PC-3 (cell line): Measurements from ENCODE around the gene KIF7. TPM values are rescaled to one million over a fixed set of nuclear protein-coding genes. Genes with fewer than 3 reads are reported as not detected.
"Not testable (repeated sequence)": the region's sequence is repeated elsewhere in the genome, so short reads cannot be mapped to it uniquely, and the experiment has no call there.

Experiments
- ATAC-seq: fragments of 200-7000 bp; cut with Tn5 transposase; 2 replicates; pipeline ENCODE4 v1.9.1; 2020; ENCODE audit warnings: mild to moderate bottlenecking, moderate library complexity
- BruUV-seq: library from RNA; stranded (reverse); fragments of 400-500 nt; replicated peaks from 2 replicates; lab custom pipeline; 2021; lab: Mats Ljungman, UMichigan
- CTCF ChIA-PET: fragments of 300-600 bp; sonication (Branson Sonifier 250); formaldehyde crosslinking; loops from one replicate; lab custom pipeline; 2022; ENCODE audit warnings: antibody characterized with exemption; lab: Charles Lee
- POLR2A ChIA-PET: fragments of 300-600 bp; sonication (Branson Sonifier 250); formaldehyde crosslinking; loops from one replicate; lab custom pipeline; 2022; ENCODE audit warnings: antibody characterized with exemption; ENCODE audit not compliant: unreplicated experiment; lab: Charles Lee
- DNase-seq: peaks from one replicate; pipeline ENCODE4 v3.0.0-alpha.2; 2015
- H2AFZ ChIP-seq: fragments of 300-600 bp; sonication (generic); 2 replicates; pipeline ENCODE4 v1.6.0; 2016; ENCODE audit warnings: antibody characterized with exemption, low read length
- H3F3A ChIP-seq: fragments of 300-600 bp; sonication (generic); one replicate; pipeline ENCODE4 v1.6.0; 2017; ENCODE audit warnings: antibody characterized with exemption, low read length, control low read depth, mild to moderate bottlenecking; ENCODE audit not compliant: unreplicated experiment
- H3K27ac ChIP-seq: fragments of 300-600 bp; sonication (generic); 2 replicates; pipeline ENCODE4 v1.5.1; 2016; ENCODE audit warnings: mild to moderate bottlenecking, low read length
- H3K27me3 ChIP-seq: fragments of 300-600 bp; sonication (generic); 2 replicates; pipeline ENCODE4 v1.6.1; 2016; ENCODE audit warnings: low read length, mixed read lengths
- H3K36me3 ChIP-seq: fragments of 300-600 bp; sonication (generic); 2 replicates; pipeline ENCODE4 v1.6.1; 2016; ENCODE audit warnings: low read depth, mixed run types, low read length, mixed read lengths
- H3K4me1 ChIP-seq: fragments of 300-600 bp; sonication (generic); 2 replicates; pipeline ENCODE4 v1.5.1; 2016; ENCODE audit warnings: low read length; ENCODE audit not compliant: insufficient read depth
- H3K4me2 ChIP-seq: fragments of 300-600 bp; sonication (generic); 2 replicates; pipeline ENCODE4 v1.6.0; 2016; ENCODE audit warnings: low read length
- H3K4me3 ChIP-seq: fragments of 300-600 bp; sonication (generic); 2 replicates; pipeline ENCODE4 v1.5.1; 2016; ENCODE audit warnings: mild to moderate bottlenecking, low read length, mixed read lengths
- H3K79me2 ChIP-seq: fragments of 300-600 bp; sonication (generic); 2 replicates; pipeline ENCODE4 v1.6.1; 2017; ENCODE audit warnings: low read length, mixed read lengths
- H3K9ac ChIP-seq: fragments of 300-600 bp; sonication (generic); 2 replicates; pipeline ENCODE4 v1.6.0; 2016; ENCODE audit warnings: mild to moderate bottlenecking, low read length
- H3K9me2 ChIP-seq: fragments of 300-600 bp; sonication (generic); replicated peaks from 2 replicates; pipeline ENCODE4 v1.6.1; 2016; ENCODE audit warnings: mixed run types, low read length, mixed read lengths
- H3K9me3 ChIP-seq: fragments of 300-600 bp; sonication (generic); 2 replicates; pipeline ENCODE4 v1.6.1; 2016; ENCODE audit warnings: low read length, mixed read lengths
- H4K20me1 ChIP-seq: fragments of 300-600 bp; sonication (generic); 2 replicates; pipeline ENCODE4 v1.6.1; 2016; ENCODE audit warnings: low read length, mixed read lengths
- CTCF ChIP-seq: fragments of 300-600 bp; sonication (generic); conservative IDR thresholded peaks from 2 replicates; pipeline ENCODE4 v1.5.1; 2017; ENCODE audit warnings: antibody characterized with exemption, low read depth, mild to moderate bottlenecking, low read length
- EZH2 ChIP-seq: fragments of 300-600 bp; sonication (generic); IDR thresholded peaks from one replicate; pipeline ENCODE4 v1.6.1; 2017; ENCODE audit warnings: antibody characterized with exemption, mild to moderate bottlenecking, low read length; ENCODE audit not compliant: unreplicated experiment
- EZH2phosphoT487 ChIP-seq: fragments of 300-600 bp; sonication (generic); IDR thresholded peaks from 2 replicates; pipeline ENCODE4 v1.6.1; 2018; ENCODE audit warnings: mild to moderate bottlenecking, antibody characterized with exemption, low read length, borderline replicate concordance
- intact Hi-C: fragments of 100-400 bp; cut with micrococcal nuclease; formaldehyde crosslinking; loops from 2 replicates; pipeline ENCODE4 v1.9.0; 2023
- total RNA-seq: library from RNA; depleted of rRNA; stranded (reverse); fragments of >200 nt; gene quantifications from 2 replicates; pipeline ENCODE4 v1.2.3, GENCODE V29; 2014

Gene KIF7
- total RNA-seq, 1 experiment from 2014 or later: 18.8 TPM

- no peak overlapping the region for H2AFZ ChIP-seq
- no peak overlapping the region for H3K9ac ChIP-seq
- no peaks in the 10 kb centered on the region for H3F3A ChIP-seq
- DNase-seq (peak; percentile 62), ATAC-seq (peak; percentile 79)
- H3K27ac ChIP-seq: peak overlapping the region; percentile 27
- no peaks in the 10 kb centered on the region for H3K9me2 ChIP-seq
- peaks cover 16% of the 10 kb centered on the region for H3K4me1 ChIP-seq
- ChIA-PET POLR2A (no interaction called here), CTCF (no interaction called here)
- no peaks in the 10 kb centered on the region for H3K27me3 ChIP-seq
- TF ChIP-seq CTCF: no peak
- no peak for TF ChIP-seq EZH2
- no peak for TF ChIP-seq EZH2phosphoT487
- H3K4me3 ChIP-seq: no peak overlapping the region
- peaks cover 64% of the 10 kb centered on the region for H3K79me2 ChIP-seq
- H3K36me3 ChIP-seq: peaks cover 76% of the 10 kb centered on the region
- no TSS peak for BruUV-seq
- no peak overlapping the region for H3K4me2 ChIP-seq
- intact Hi-C loops: no loop called here
- no peaks in the 10 kb centered on the region for H4K20me1 ChIP-seq
- no peaks in the 10 kb centered on the region for H3K9me3 ChIP-seq
These were observed 67.3 kb downstream of the KIF7 start for GRCh38 chr15:89587955-89588354.

- ATAC-seq (no peak), DNase-seq (no peak)
- POLR2A ChIA-PET: no interaction called here
- no peak for TF ChIP-seq CTCF
- no peak for TF ChIP-seq EZH2
- no peak for TF ChIP-seq EZH2phosphoT487
- H3K36me3 ChIP-seq: peaks cover 66% of the 10 kb centered on the region
- no peaks in the 10 kb centered on the region for H3K27me3 ChIP-seq
- no peak overlapping the region for H2AFZ ChIP-seq
- H3K9me2 ChIP-seq: no peaks in the 10 kb centered on the region
- BruUV-seq: no TSS peak
- no peak overlapping the region for H3K4me3 ChIP-seq
- no peak overlapping the region for H3K4me2 ChIP-seq
- H3K4me1 ChIP-seq: peaks cover 16% of the 10 kb centered on the region
- CTCF ChIA-PET: no interaction called here
- no peaks in the 10 kb centered on the region for H3F3A ChIP-seq
- H3K79me2 ChIP-seq: peaks cover 77% of the 10 kb centered on the region
- H4K20me1 ChIP-seq: no peaks in the 10 kb centered on the region
- H3K9me3 ChIP-seq: no peaks in the 10 kb centered on the region
- H3K9ac ChIP-seq: no peak overlapping the region
- H3K27ac ChIP-seq: no peak overlapping the region
- intact Hi-C loops: no loop called here
These were observed 68.6 kb downstream of the KIF7 start for GRCh38 chr15:89586651-89587050.

- BruUV-seq, H3F3A ChIP-seq, H3K27me3 ChIP-seq, H3K4me3 ChIP-seq, H3K9ac ChIP-seq, H2AFZ ChIP-seq, H3K4me2 ChIP-seq, intact Hi-C loops, CTCF ChIA-PET, H3K9me3 ChIP-seq, DNase-seq, ATAC-seq, H3K27ac ChIP-seq, POLR2A ChIA-PET, H3K9me2 ChIP-seq: not testable (repeated sequence)
- Histone ChIP-seq H4K20me1 (peaks cover 14% of the 10 kb centered on the region; the same call in 1 of the 2 replicates), H3K36me3 (peaks cover 37% of the 10 kb centered on the region), H3K4me1 (peaks cover 11% of the 10 kb centered on the region; the same call in 1 of the 2 replicates), H3K79me2 (peaks cover 95% of the 10 kb centered on the region)
These were observed 74.5 kb downstream of the KIF7 start for GRCh38 chr15:89580747-89581146.
